ENCODE data around the gene ZNF664.

ZNF664 gene

GRCh38 chr12:123972457-123973401, at the start of gene ZNF664, which contains the start of gene CCDC92:
Gene ZNF664, plus strand, starts transcription at chr12:123973215. Its CDS starts 38,930 bp downstream, at chr12:124012145.
Gene CCDC92, minus strand, starts transcription at chr12:123972831. Its CDS starts 28,526 bp downstream, at chr12:123944305.
- peak; percentile 95 for DNase-seq

GRCh38 chr12:123923927-123924326, 49.1 kb upstream of the ZNF664 start:
- no peak for DNase-seq

GRCh38 chr12:123924539-123924938, 48.5 kb upstream of the ZNF664 start:
- no peak for DNase-seq

GRCh38 chr12:123928274-123928865, 44.6 kb upstream of the ZNF664 start:
- DNase-seq = no peak

- no peak for DNase-seq
These were observed 44.1 kb upstream of the ZNF664 start for GRCh38 chr12:123928897-123929296.

GRCh38 chr12:123929946-123930583, 43.0 kb upstream of the ZNF664 start:
- no peak for DNase-seq

GRCh38 chr12:123931686-123932321, 41.2 kb upstream of the ZNF664 start:
- no peak for DNase-seq

- DNase-seq = no peak
These were observed 39.8 kb upstream of the ZNF664 start for GRCh38 chr12:123933214-123933613.

GRCh38 chr12:123934016-123934620, 38.9 kb upstream of the ZNF664 start:
- no peak for DNase-seq

- DNase-seq = no peak
These were observed 38.2 kb upstream of the ZNF664 start for GRCh38 chr12:123934829-123935228.

GRCh38 chr12:123935956-123936355, 37.1 kb upstream of the ZNF664 start:
- no peak for DNase-seq

- DNase-seq = no peak
These were observed 36.5 kb upstream of the ZNF664 start for GRCh38 chr12:123936471-123936870.

GRCh38 chr12:123936956-123937706, 35.9 kb upstream of the ZNF664 start:
- no peak for DNase-seq

- peak; percentile 35 for DNase-seq
These were observed 35.1 kb upstream of the ZNF664 start for GRCh38 chr12:123937707-123938591.

GRCh38 chr12:123938679-123939480, 34.1 kb upstream of the ZNF664 start:
- no peak for DNase-seq

GRCh38 chr12:123939716-123940626, 33.0 kb upstream of the ZNF664 start:
- DNase-seq = no peak

- DNase-seq = no peak
These were observed 32.4 kb upstream of the ZNF664 start for GRCh38 chr12:123940627-123940966.

- no peak for DNase-seq
These were observed 32.0 kb upstream of the ZNF664 start for GRCh38 chr12:123941000-123941399.

Measured in stimulated activated naive CD4-positive, alpha-beta T cell treated with Interleukin-2 at 50 U/mL for 16 hours (primary cell).